GM20431 (cell line): Measurements from ENCODE around the gene RAB44.

ENCODE experiments used
- in situ Hi-C: fragments of 300-500 bp; cut with MseI, MboI; formaldehyde crosslinking; loops from one replicate; pipeline ENCODE4 v1.15.0; 2020; ENCODE audit warnings: low sequenced_read_pairs; ENCODE audit not compliant: unreplicated experiment

The RAB44 gene

GRCh38 chr6:36724514-36725390 lies 27.1 kb downstream of the RAB44 start:
- in situ Hi-C loops, result no loop called here

- in situ Hi-C loops, result no loop called here
These were observed 28.0 kb downstream of the RAB44 start for GRCh38 chr6:36725581-36725980.

GRCh38 chr6:36727505-36728021 lies 29.9 kb downstream of the RAB44 start:
- in situ Hi-C loops, result no loop called here

GRCh38 chr6:36728289-36729160 lies 30.9 kb downstream of the RAB44 start:
- in situ Hi-C loops, result no loop called here

- in situ Hi-C loops, result no loop called here
These were observed 31.5 kb downstream of the RAB44 start for GRCh38 chr6:36729161-36729524.

- in situ Hi-C loops, result no loop called here
These were observed 33.1 kb downstream of the RAB44 start for GRCh38 chr6:36730424-36731380.

GRCh38 chr6:36731622-36732310 lies 34.1 kb downstream of the RAB44 start:
- in situ Hi-C loops, result no loop called here

GRCh38 chr6:36733300-36733699 lies 35.7 kb downstream of the RAB44 start:
- in situ Hi-C loops, result no loop called here

DNA sequence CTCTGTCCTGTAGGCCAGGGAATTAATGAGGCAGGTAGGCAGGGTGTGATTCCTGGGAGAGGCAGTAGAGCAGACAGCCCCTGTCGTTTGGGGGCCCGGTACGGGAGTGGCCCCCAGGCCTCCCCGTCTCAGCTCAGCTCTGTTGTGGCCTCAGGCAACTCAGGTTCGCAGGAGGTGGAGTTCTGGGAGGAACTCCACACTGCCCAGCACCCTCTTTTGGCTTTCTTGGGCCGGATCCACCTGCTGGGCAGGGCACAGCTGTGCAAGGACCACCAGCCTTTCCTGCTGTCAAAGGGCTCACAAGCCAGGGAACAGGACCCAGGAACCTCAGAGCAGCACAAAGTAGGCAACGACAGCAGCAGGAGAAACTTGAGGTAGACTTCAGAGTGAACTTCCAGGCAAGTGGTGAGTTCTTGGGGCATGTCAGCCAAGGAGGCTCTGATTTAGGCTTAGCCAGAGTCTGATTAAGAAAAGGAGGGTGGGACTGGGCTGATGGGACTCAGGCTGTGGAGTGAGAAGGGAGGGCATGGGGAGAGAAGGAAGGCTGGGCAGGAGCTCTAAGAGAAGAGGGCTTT lies 36.9 kb downstream of the RAB44 start:
- in situ Hi-C loops, result no loop called here

DNA sequence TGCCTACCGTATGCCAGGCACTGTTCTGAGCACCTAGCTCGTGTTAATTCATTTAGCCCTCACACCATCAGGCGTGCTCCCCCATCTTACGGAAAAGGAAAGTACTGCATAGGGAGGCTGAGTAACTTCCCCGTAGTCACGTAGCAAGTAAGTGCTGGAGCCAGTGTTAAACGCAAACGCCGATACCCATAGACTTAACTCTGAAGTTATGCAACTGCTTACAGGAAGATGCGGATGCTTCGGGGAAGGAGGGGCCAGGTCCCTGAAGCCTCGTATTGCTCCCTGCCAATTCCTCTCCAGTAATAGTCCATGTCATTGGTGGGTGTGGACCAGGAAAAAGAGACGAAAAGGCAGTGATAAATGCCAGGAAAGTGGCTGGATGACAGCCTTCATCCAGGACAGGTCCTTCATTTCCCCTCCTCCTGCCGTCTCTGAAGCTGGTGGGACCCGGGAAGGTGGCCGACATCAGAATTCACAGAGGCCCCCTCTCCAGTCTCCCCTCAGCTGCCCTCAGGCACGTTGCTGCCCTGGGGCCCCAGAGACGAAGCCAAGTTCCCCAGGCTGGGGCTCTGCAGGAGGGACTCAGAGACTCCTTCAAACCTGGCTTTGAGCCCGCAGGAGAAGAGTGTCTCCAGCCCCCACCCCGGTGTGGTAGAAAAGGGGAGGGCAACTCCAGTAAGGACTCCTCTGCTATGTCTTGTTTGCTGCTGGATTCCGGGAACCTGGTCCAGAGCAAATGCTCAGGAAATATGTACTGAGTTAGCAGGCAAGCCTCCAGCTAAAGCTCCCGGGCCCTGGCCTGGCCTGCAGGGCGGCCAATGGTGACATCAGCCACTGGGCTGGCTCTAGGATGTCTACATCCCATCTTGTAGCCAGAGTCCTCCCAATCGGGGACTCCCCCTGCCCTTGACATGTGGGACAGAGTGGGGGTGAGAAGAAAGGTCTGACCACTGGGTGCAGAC lies 37.8 kb downstream of the RAB44 start:
- in situ Hi-C loops, result no loop called here

DNA sequence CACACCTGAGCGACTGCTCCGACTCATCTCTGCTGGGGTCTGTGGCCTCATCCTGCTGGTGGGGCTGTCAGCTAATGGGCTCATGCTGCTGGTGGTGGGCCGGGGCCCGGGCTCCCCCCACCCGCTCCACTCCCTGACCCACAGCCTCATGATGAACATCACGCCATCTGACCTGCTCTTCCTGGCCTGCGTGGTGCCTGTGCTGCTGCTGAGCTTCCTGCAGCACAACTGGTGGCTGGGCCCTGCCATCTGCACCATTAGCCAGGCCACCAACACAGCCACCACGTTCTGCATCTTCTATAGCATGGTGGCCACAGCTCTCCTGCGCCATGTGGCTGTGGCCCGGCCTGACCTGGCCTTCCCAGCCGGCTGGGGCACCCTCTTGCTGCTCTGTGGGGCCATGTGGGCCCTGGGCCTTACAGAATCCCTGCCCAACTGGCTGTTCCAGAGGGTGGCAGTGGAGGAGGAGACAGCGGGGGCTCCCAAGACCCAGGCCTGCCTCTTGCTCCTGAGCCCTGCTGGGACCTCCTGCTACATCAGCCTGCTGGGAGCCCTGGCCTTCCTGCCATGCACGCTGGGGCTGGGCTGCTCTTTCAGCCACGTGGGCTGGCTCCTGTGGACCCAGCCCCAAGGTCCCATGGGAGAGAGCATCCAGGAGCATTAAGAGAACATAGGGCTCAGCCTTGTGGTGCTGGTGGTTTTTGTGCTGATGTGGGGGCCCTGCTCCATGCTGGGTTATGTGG lies 39.6 kb downstream of the RAB44 start:
- in situ Hi-C loops, result no loop called here

DNA sequence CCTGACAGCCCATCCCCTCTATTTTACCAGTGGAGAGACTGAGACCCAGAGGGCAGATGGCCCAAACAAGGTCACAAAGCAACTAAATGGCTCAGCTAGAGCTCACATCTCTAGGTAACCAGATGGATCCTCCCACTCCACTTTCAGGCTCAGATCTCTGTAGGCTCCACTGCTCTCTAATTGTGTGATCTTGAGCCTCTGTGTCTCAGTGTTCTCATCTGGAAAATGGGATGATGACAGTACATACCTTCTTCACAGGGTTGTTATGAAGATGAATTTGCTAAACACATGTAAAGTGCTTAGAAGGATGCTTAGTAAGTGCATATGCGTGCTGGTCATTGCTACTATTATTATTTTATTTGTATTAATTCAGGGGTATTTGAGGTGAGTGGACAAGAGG lies 40.5 kb downstream of the RAB44 start:
- in situ Hi-C loops, result no loop called here

DNA sequence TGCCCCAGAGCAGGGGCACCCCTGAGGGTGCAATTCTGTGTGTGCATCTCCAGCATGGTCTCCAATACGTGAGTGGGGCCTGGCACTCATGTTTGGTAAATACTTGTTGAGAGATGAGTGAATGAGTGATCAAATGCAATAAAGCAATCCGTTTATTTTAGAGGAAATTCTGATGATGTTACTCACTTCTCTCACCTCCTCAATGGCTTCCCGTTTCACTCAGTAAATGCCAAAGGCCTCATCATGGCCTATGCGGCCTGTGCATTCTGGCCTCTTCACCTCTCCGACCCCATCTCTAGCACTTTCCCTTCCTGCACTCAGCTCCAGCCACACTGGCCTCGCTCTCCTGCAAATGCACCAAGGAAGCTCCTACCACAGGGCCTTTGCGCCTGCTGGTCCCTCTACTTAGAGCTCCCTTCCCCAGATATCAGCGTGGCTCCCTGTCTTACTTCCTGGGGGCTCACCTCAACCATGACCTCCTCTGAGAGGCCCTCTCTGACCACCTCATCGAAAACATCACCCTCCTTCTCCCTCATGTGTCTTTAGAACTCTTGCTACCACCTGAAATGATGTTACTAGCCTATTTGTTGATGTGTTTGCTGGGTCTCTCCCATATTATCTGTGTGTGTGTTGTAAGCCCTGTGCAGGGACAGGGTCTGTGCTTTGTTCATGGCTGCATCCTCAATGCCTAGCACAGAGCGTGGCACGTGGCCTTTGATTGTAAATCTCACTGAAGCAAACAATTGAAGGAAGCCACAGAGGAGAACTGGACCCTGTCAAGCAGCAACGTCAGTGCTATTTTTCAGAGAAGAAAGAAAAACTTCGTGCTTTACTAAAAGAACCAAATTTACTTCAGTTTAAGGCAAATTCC lies 42.6 kb downstream of the RAB44 start:
- in situ Hi-C loops, result no loop called here

DNA sequence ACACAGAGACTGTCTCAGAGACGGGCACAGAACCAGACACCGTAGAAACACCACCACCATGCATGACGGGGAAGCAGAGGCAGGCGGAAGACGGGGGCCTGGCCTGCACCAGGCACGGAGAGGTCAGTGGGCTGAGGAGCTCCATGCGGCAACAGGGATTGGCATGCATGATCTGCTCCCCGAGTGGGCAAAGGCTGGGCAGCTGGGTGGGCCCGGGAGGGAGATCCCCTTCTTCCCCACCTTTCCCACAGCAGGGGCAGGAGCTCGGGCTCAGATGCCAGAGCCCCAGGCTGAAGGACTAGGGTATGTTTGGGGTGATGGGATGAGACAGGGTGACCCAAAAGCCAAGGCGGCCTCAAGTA lies 43.2 kb downstream of the RAB44 start:
- in situ Hi-C loops, result no loop called here

DNA sequence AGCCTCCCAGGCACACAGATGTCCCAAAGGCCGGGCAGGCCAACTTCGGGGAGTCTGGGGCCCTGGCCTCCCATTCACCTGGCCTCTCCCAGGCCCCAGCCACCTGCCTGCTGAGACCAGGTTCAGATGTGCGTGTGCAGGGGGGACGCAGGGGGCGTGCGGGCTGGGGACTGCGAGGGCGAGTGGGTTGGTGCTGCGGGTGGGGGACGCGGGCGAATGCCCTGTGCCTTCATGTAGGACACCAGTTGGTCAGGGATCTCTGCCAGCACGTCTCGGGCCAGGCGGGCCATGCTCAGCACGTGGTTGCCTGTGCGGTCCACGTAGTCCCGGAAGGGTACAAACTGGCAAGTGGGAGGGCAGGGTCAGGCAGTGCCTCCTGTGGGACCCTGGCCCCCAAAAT lies 44.5 kb downstream of the RAB44 start:
- in situ Hi-C loops, result no loop called here

GRCh38 chr6:36743032-36743431 lies 45.4 kb downstream of the RAB44 start:
- in situ Hi-C loops, result no loop called here
